Hepatic stellate cell (primary cell): ENCODE measurements around the gene RABAC1.
A peak's percentile ranks its signal among the peaks of the same experiment; 100 is the strongest.
"Not testable (repeated sequence)": the region's sequence is repeated elsewhere in the genome, so short reads cannot be mapped to it uniquely, and the experiment has no call there.

Source experiments
- DNase-seq: peaks from one replicate; pipeline ENCODE4 v3.0.0; 2011; ENCODE audit warnings: low spot score

Gene RABAC1

GRCh38 chr19:41945135-41945766, 13.9 kb downstream of the RABAC1 start:
- no peak for DNase-seq

DNA sequence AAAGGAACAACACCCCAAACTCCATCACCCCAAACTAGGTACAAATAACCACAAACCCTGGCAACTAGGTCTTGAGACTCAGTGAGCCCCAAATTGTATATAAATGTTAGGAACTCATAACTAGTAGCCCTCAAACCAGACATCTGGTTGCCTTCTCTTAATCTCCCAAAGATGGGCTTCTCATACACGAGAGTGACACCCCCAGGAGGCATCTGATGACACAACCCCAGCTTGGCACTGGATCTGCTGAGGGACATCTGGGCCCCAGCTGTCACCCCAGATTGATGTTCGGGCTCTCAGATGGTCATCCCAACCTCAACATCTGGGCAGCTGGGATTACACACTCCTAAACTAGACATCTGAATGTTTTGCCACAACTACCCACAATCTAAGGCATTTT, 14.8 kb downstream of the RABAC1 start:
- DNase-seq = no peak

- no peak for DNase-seq
Measured at GRCh38 chr19:41941410-41942202, 17.5 kb downstream of the RABAC1 start.

- no peak for DNase-seq
Measured at GRCh38 chr19:41940731-41941409, 18.3 kb downstream of the RABAC1 start.

- DNase-seq = peak; percentile 67
Measured at GRCh38 chr19:41939861-41940730, 19.0 kb downstream of the RABAC1 start.

- DNase-seq = not testable (repeated sequence)
Measured at GRCh38 chr19:41939209-41939608, 19.9 kb downstream of the RABAC1 start.

DNA sequence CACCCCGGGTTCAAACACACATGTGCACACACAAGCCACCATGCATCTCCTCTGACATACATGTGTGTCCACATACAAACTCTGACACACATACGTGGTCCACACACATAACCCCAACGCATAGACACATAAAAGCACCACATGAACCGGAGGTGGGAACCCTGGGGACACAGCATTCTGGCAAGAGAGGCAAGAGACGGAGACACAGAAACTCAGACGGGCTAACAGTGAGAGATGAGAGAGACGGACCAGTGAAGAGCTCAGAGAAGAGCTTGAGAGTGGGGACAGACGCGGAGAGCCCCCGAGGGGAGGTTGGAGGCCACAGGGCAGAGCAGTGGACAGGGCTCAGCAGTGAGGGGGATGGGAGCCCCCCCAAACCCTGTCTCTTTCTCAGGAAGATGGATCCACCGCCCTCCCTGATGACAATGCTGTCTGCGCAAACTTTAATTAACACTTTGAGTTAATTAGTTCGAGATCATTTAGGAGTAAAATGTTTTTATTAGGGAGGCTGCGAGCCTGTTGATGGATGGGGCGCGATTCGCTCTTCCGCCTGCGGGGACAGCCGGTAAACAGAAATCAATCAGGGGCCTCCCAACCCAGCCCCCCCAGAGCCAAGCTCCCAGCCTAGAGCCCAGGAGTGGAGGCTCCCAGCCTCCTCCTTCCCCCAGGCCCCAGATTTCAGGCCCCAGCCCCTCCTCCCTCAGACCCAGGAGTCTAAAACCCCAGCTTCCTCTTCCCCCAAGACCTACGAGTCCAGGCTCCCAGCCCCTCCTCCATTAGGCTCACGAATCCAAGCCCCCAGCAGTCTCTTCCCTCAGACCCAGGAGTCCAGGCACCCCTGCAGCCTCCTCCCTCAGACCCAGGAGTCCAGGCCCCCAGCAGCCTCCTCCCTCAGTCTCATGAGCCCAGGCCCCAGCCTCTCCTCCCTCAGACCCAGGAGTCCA, 21.3 kb downstream of the RABAC1 start:
- DNase-seq = no peak

GRCh38 chr19:41936961-41937360, 22.2 kb downstream of the RABAC1 start:
- DNase-seq = no peak

DNA sequence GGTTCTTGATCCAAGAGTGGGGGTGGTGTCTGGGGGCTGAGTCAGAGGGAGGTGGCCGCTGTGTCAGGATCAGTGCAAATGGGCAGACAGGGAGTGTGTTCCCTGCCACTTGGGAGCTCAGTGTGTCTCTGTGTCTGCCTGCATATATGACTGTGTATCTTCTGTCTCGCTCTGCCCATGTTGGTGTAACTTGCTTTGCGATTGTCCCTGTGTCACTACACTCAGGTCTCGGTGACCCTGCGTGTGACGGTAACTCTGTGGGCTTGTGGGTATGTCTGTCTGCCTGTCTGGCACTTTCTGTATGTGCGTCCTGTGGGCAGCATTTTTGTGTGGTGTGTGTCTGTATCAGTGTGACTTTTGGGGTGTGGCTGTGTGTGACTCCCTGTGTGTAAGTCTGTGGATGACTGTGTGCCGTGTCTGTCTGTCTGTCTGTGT, 22.7 kb downstream of the RABAC1 start:
- DNase-seq = no peak

GRCh38 chr19:41935760-41936415, 23.2 kb downstream of the RABAC1 start:
- DNase-seq = no peak

DNA sequence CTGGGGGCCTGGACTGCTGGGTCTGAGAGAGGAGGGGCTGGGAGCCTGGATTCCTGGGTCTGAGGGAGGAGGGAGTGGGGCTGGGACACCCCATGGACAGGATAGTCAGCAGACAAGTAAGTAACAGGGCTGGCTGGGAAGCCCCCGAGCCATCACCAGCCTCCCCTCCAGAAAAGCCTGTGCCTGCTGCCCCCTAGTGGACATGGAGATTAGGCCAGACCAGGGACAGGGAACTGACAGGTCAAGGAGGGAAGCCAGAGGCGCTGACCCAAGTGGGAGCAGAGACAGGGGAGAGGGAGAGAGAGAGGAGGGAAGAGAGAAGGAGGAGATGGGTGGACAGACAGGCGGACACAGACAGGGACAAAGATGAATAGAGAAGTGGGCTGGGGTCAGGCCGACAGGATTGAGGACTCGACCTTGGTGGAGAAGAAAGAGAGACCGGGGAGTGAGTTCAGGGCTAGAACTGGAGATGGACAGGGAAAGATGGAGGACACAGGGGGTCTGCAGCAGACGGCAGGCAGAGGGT, 24.2 kb downstream of the RABAC1 start:
- peak; percentile 83 for DNase-seq

GRCh38 chr19:41933693-41934426, 25.3 kb downstream of the RABAC1 start:
- DNase-seq = no peak

GRCh38 chr19:41932720-41933332, 26.3 kb downstream of the RABAC1 start:
- DNase-seq = no peak

DNA sequence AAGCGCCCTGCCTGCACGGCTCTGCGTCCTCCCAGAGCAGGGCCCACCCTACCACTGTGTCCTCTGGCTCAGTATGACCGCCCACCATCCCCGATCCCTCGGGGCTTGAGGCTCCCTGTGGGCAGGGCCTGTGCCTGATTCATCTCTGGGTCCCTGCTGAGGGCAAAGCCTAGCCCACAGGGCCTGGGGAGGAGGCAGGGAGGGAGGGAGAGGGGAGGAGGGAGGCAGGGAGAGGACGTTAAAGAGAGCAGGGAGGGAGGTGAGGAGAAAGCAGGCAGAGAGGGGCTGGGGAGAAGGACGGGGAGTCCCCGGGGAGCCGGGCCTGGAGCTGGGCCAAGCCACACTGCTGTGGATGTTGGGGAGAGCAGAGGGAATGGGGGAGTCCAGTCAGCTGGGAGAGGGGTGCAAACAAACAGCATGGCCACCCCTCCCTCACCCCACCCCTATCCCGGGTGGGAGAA, 26.8 kb downstream of the RABAC1 start:
- DNase-seq = no peak

DNA sequence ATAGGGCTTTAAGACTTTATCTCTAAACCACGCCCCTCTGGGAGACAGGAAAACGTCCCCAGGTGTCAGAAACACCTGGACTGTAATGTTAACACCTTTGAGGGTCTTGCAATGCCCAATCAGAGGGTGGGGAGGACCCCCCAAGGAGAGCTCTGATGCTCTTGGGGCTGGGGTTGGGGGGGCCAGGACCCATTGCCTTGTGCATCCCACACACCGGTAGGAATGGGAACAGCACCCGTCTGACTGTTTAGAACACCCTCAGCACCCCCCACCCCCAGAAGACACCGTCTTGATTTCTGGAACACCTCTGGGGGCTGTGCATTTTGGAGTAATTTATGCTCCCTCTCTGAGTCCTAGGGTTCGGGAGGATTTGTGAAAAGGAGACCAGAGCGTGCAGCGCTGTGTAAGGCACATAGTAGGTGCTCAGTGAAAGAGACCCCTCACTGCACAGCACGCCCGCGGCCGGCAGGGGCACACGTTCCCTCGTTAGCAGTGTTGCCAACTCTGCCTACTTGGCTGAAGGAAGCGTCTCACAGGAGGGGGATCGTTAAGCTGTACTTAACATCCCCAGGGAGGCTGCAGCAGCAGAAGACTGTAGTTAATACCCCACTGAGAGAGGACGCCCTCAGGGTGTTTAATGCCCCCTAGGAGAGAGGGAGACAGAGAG, 28.1 kb downstream of the RABAC1 start:
- DNase-seq = no peak

- DNase-seq = no peak
Measured at GRCh38 chr19:41930322-41930722, 28.8 kb downstream of the RABAC1 start.

GRCh38 chr19:41929536-41930071, 29.5 kb downstream of the RABAC1 start:
- DNase-seq = no peak
